Upper lobe of left lung (tissue), 4 donors: ENCODE results near the gene KCNJ1.

Source experiments
- EP300 ChIP-seq, 4 donors: sonication (generic); formaldehyde crosslinking; IDR thresholded peaks; one replicate each; pipeline ENCODE4 v1.5.1; 2017; ENCODE audit warnings: antibody characterized with exemption in 4 of 4, control low read depth in 2 of 4
- POLR2A ChIP-seq, 4 donors: fragments of 450-650 bp; IDR thresholded peaks; one replicate each; pipeline ENCODE4 v1.5.1; 2016 to 2017; ENCODE audit warnings: antibody characterized with exemption in 4 of 4, mild to moderate bottlenecking in 2 of 4

DNA sequence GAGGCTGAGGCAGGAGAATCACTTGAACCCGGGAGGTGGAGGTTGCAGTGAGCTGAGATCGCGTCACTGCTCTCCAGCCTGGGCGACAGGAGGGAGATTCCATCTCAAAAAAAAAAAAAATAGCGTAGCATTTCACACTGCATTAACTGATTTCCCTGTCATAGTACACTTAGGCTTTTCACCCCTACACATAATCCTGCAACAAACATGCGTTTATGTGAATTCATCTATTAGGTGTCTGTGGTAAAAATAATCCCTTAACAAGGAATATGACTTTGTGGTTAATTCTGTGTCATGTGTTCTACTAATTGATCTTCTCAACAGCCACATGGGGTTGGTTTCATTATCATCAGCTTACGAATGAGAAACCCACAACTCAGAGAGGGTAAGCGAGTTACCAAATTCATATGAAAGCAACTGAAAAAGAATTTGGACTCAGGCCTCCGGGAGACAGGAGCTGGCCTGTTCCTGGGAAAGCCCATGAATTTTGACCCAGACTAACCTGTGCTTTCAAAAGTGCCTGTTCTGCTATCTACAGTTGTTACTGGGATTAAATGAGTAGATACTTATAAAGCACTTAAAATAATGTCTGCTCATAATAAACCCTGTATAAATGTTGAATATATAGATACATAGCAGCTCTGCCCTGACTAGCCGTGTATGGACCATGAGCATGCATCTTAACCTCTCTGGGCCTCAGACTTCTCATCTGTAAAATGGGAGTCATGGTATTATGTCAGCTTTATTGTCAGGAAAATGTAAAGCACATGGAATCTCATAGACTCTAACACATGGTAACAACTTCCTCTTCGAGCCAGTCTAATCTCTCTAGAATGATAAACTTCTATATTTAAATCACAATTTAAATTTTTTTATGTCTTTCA, 36.6 kb downstream of the KCNJ1 start:
- TF ChIP-seq EP300 (IDR thresholded peaks at IDR 0.05) (no peak), POLR2A (IDR thresholded peaks at IDR 0.05) (no peak)
